Measurements from ENCODE around the gene RRAGD. TPM values are rescaled to one million over a fixed set of nuclear protein-coding genes. Genes with fewer than 3 reads are reported as not detected.
"Not testable (repeated sequence)": the region's sequence is repeated elsewhere in the genome, so short reads cannot be mapped to it uniquely, and the experiment has no call there.

RRAGD gene
- total RNA-seq, 1 donor from 2014 or later = 35.4 TPM

DNA sequence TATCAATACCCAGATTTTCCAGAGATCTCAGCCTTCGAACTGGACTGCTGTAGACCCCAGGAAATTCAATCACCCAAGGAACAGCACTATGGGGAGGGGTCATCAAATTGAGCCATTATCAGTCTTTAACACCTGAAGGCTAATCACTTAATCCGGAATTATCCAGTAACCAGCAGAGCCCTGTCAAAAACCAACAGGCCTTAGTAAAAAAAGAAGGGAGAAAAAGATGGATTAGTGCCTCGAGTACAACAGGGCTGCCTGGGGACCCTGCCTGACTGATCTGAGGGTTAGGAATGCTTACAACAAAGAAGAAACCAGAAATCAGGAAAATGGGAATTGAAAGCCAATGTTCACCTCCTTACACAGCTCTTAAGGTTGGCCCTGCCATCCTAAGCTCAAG, 7.6 kb downstream of the RRAGD start:
- no peaks in the 10 kb centered on the region for H3K36me3 ChIP-seq (ENCODE audit: control insufficient read depth, insufficient read depth, low read length)
- no peak overlapping the region for H3K4me3 ChIP-seq (ENCODE audit: low read depth, low read length)
- H3K27me3 ChIP-seq (ENCODE audit: control insufficient read depth, insufficient read depth, low read length) = no peaks in the 10 kb centered on the region
- TF ChIP-seq CTCF (IDR thresholded peaks at IDR 0.05; ENCODE audit: insufficient read depth, low read length, poor library complexity, severe bottlenecking) = no peak
- DNase-seq (ENCODE audit: low read depth) = no peak

- Histone ChIP-seq H3K36me3 (ENCODE audit: control insufficient read depth, insufficient read depth, low read length) (no peaks in the 10 kb centered on the region), H3K27me3 (ENCODE audit: control insufficient read depth, insufficient read depth, low read length) (no peaks in the 10 kb centered on the region), H3K4me3 (ENCODE audit: low read depth, low read length) (no peak overlapping the region)
- no peak for DNase-seq (ENCODE audit: low read depth)
- no peak for TF ChIP-seq CTCF (IDR thresholded peaks at IDR 0.05; ENCODE audit: insufficient read depth, low read length, poor library complexity, severe bottlenecking)
These were observed 9.3 kb downstream of the RRAGD start for GRCh38 chr6:89402776-89403175.

GRCh38 chr6:89400912-89401399, 11.1 kb downstream of the RRAGD start:
- Histone ChIP-seq H3K27me3 (ENCODE audit: control insufficient read depth, insufficient read depth, low read length) (no peaks in the 10 kb centered on the region), H3K4me3 (ENCODE audit: low read depth, low read length) (no peak overlapping the region), H3K36me3 (ENCODE audit: control insufficient read depth, insufficient read depth, low read length) (no peaks in the 10 kb centered on the region)
- DNase-seq (ENCODE audit: low read depth) = no peak
- no peak for TF ChIP-seq CTCF (IDR thresholded peaks at IDR 0.05; ENCODE audit: insufficient read depth, low read length, poor library complexity, severe bottlenecking)

DNA sequence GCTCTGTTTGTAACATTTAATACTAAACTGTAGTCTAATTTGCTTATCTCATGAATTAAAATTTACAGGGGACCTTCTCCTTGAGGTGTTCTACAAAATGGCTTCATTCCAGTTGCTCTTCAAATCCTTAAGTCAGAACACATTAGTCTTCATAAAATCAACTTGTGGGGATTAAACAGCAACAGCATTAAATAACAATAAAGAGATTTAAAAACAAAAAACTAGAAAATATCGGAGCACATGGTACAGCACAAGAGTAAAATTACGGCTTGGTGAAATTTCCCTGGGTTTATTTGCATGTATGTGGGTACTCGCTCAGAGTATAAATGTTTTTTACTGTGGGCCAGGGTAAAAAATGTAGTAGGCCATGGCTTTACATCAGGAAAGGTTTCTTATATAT, 12.0 kb downstream of the RRAGD start:
- TF ChIP-seq CTCF (IDR thresholded peaks at IDR 0.05; ENCODE audit: insufficient read depth, low read length, poor library complexity, severe bottlenecking) = no peak
- no peaks in the 10 kb centered on the region for H3K27me3 ChIP-seq (ENCODE audit: control insufficient read depth, insufficient read depth, low read length)
- no peak for DNase-seq (ENCODE audit: low read depth)
- no peaks in the 10 kb centered on the region for H3K36me3 ChIP-seq (ENCODE audit: control insufficient read depth, insufficient read depth, low read length)
- no peak overlapping the region for H3K4me3 ChIP-seq (ENCODE audit: low read depth, low read length)

- no peaks in the 10 kb centered on the region for H3K27me3 ChIP-seq (ENCODE audit: control insufficient read depth, insufficient read depth, low read length)
- TF ChIP-seq CTCF (IDR thresholded peaks at IDR 0.05; ENCODE audit: insufficient read depth, low read length, poor library complexity, severe bottlenecking) = no peak
- no peak overlapping the region for H3K4me3 ChIP-seq (ENCODE audit: low read depth, low read length)
- no peak for DNase-seq (ENCODE audit: low read depth)
- no peaks in the 10 kb centered on the region for H3K36me3 ChIP-seq (ENCODE audit: control insufficient read depth, insufficient read depth, low read length)
These were observed 13.1 kb downstream of the RRAGD start for GRCh38 chr6:89398762-89399525.

DNA sequence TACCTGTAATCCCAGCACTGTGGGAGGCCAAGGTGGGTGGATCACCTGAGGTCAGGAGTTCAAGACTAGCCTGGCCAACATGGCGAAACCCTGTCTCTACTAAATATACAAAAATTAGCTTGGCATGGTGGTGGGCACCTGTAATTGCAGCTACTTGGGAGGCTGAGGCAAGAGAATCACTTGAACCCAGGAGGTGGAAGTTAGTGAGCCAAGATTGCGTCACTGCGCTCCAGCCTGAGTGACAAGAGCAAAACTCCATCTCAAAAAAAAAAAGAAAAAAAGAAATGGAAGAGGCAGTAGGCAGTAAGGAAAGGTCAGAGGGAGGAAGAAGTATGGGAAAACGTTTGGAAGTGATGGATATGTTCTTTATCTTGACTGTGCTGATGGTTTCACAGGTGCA, 14.2 kb downstream of the RRAGD start:
- DNase-seq (ENCODE audit: low read depth); H3K4me3 ChIP-seq (ENCODE audit: low read depth, low read length); H3K36me3 ChIP-seq (ENCODE audit: control insufficient read depth, insufficient read depth, low read length); H3K27me3 ChIP-seq (ENCODE audit: control insufficient read depth, insufficient read depth, low read length): not testable (repeated sequence)
